ENCODE data around the gene XPA.
"Not testable (repeated sequence)": the region's sequence is repeated elsewhere in the genome, so short reads cannot be mapped to it uniquely, and the experiment has no call there.

XPA gene

DNA sequence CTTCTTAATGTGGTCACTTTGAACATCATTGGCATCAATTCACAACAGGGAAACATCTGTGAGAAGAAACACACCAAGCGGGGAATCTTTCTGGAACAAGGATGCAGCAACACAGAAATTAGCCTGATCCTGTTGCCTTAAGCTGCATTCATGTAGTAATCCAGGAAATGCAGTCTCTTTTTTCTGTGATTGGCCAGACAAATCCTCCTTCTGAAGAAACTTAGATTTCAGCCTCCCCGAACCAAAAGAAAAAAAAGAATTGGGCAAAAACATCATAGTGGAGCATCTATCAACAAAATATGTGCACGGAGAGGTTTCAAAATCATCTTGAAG lies 7.2 kb upstream of the XPA start:
- DNase-seq (ENCODE audit: insufficient read length, low spot score) (no peak), FAIRE-seq (no peak)

DNA sequence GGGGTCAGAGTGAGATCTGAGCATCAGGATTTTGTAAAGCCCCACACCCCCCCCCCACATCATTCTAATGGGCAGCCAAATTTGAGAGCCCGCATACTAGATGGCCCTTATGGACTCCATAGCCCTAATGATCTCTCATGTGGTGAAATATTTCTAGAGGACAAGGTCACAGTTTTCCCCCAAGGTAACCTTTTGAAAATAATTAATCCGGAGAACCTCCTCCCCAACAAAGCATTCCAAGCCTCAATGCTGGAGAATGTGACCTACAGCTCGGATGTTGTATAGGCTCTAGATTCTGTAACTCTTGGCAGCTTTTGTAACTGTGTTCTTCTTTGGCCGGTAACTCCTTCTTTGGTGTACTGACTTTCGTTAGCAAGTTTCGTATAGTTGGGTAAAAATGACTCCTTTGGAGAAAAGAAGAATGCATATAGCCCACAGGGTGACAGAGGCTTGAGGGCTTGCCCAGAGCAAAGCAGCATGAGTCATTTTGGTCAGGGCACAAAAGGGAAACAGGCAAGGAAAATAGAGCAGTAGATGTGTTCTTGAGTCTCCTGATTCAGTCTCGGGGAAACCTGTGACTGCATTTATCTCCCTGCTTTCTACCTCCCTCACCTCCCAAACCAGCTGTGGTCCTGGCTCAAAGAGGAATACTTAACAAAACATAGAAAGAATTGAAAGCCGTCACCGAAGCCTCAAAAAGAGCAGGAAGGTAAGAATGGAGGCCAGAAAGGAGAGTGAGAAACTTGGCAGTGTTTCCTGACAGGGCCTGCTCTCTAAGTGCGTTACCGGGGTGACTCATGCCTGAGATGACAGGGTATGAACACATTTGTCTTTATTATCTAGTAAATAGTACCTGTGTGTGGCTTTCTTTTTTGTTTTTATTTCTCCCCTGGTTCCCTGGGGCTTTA lies 6.6 kb upstream of the XPA start:
- peak; percentile 4 for FAIRE-seq
- no peak for DNase-seq (ENCODE audit: insufficient read length, low spot score)

DNA sequence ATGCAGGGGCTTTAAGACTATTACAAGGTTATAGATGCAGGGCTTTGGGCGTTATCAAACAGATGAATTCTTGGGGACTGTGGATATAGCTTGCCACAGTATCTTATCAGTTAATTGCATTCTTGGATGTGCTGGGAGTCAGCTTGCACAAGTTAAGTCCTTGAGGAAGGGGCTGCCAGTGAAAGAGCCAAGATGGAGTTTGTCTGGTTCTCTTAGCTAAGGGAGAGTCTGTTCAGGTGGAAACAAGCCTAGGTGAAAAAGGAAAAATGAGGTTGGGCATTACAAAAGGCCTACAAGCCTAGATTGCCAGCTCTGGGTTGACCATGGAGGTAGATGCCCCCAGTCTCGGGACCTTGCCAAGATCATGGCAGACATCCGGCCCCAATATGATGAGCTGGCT lies 2.7 kb upstream of the XPA start:
- not testable (repeated sequence) for DNase-seq (ENCODE audit: insufficient read length, low spot score); FAIRE-seq

DNA sequence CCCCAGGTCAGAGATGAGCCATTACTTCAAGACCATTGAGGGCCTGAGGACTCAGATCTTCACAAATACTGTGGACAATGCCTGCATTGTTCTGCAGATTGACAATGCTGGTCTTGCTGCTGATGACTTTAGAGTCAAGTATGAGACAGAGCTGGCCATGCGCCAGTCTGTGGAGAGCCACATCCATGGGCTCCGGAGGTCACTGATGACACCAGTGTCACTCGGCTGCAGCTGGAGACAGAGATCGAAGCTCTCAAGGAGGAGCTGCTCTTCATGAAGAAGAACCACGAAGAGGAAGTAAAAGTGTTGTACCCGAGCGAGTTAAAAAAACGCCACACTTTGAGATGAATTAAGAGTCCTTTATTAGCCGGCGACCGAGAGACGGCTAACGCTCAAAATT lies 2.1 kb upstream of the XPA start:
- DNase-seq (ENCODE audit: insufficient read length, low spot score); FAIRE-seq: not testable (repeated sequence)

DNA sequence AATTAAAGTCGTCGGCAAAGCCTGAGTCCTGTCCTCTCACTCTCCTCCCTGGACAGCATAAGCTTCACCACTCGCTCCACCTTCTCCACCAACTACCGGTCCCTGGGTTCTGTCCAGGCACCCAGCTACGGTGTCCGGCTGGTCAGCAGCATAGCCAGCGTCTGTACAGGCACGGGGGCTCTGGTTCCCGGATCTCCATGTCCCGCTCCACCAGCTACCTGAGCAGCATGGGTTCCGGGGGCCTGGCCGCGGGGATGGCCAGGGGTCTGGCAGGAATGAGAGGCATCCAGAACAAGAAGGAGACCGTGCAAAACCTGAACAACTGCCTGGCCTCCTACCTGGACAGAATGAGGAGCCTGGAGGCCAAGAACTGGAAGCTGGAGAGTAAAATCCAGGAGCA lies 1.7 kb upstream of the XPA start:
- DNase-seq (ENCODE audit: insufficient read length, low spot score) (no peak), FAIRE-seq (no peak)

DNA sequence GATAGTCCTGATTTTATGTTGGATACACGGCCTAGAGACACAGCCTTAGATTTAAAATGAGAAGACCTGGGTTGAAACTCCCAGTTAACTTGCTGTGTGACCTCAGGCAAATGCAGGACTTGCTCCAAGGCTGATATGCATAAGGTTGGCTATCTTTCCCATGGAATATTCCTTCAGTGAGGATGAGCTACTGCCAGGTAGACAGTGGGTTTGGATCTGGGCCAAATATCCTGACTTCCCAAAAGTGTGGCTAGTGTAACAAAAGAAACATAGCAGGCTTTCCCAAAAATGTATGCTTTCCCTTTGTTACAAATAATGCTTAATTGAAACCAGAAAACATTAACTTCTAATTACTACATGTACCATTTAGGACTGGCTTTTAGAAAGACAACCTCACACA lies 697 bp upstream of the XPA start:
- no peak for FAIRE-seq

DNA sequence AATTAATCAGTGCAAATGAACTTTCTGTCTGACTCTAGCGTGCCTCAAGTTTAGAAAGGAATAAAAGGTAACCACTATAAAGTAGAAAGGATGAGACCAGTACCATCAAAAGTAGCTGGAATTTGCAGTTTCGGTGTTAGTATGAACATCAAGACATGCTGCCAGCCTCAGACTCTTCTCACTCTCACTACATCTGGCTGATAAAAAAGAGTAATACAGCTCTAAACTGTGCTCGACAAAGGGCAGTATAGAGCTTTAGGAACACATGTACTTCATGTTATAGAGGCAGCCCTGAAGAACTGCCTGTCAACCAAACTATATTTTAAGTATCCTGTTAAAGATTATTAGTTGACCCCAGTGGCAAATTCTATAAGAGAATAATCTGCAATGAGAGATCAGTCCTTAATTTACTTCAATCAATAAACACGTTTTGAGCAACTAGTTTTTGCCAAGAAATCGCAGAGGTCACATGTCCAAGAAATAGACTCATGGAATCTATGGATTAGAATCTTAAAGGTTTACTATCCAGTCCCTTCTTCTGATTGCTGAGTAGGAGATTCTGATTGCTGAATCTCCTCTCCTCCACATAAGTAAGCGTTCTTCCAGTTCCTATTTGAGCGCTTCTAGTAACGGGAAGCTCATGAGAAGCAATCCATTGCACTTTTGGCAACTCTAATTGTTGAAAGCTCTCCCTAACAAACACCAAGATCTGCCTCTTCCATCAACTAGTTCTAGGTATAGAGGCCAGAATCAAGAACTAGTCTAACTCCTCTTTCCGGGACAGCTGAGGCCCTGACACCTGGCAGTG lies 941 bp downstream of the XPA start:
- FAIRE-seq (peak; percentile 66), DNase-seq (ENCODE audit: insufficient read length, low spot score) (no peak)

More for the DNA sequence above, 697 bp upstream of the XPA start:
- DNase-seq (ENCODE audit: insufficient read length, low spot score), result no peak

DNA sequence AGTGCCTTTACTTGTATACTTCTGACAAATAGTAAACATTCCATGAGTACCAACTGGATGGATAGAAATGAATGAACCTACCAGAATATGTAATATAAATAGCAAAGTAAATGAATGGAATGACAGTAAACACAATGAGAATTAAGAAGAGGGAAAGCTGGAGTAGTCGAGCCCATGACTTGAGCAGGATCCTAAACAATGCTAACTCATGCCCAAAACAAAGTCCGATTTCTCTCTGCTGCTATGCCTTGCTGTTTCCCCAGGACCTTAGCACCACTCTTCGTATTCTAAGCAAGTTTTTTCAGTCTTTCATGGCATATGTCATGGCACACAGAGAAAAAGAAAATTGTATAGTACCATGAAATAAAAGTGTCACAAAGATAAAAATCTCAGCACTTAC lies 1.8 kb downstream of the XPA start:
- FAIRE-seq (no peak), DNase-seq (ENCODE audit: insufficient read length, low spot score) (no peak)

DNA sequence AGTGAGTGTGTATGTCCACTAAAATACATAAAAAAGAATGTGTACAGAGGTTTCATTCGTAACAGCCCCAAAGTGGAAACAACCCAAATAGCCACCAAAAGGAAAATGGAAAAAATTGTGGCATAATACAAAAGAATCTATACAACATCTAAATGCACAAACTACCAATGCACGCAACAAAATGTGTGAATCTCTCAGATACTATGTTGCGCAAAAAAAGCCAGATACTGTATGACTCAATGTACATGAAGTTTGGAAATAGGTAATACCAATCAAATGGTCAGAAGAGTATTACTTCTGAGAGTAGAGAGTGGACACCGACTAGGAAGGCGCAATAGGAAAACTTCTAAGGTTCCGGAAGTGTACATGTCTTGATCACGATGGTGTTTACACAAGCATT lies 2.4 kb downstream of the XPA start:
- FAIRE-seq (no peak), DNase-seq (ENCODE audit: insufficient read length, low spot score) (no peak)

DNA sequence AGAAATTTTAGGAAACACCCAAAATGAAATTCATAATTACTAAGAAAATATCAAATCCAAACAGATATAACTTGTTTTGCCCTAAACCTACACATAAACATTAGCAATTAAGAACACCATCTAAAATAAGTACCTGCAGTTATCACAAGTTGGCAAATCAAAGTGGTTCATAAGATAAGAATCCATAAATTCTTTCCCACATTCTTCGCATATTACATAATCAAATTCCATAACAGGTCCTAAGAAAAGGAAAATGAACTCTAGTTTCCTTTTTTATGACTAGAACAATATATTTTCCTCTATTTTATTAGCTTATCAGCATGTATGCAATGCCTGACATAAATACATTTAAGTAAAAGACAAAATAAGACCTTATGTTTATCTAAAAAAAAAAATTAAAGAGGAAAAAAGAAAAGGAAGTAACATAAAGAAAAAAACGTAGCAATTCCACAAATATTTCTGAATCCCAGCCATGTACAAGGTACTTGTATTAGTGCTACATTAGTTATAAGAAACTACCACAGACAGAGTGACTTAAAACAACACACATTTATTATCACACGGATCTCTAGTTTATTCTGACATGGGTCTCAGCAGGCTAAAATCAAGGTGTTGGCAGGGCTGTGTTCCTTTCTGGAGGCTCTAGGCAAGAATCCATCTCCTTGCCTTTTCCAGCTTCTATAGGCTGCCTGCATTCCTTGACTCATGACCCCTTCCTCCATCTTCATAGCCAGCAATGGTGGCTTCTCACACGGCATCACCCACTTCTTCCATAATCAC lies 7.5 kb downstream of the XPA start:
- FAIRE-seq (no peak), DNase-seq (ENCODE audit: insufficient read length, low spot score) (no peak)

DNA sequence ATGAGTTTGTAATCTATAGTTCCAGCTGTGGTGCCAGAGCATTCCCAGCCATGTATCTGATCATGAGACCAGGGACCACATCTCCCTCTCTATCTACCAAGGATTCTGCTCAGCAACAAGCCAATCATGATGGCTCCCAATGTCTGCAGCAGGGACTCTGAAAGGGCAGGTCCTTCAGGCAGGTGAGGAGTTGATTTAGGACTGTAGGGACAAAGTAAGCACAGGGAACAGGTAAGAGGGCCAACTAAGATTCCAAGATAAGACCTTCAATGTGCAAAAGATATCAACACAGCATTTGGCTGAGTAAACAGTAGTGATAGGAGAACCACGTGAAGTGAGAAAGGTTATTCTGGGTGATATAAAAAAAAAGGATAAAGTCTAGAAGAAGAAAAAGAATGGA lies 8.5 kb downstream of the XPA start:
- DNase-seq (ENCODE audit: insufficient read length, low spot score), result no peak
- FAIRE-seq, result no peak

DNA sequence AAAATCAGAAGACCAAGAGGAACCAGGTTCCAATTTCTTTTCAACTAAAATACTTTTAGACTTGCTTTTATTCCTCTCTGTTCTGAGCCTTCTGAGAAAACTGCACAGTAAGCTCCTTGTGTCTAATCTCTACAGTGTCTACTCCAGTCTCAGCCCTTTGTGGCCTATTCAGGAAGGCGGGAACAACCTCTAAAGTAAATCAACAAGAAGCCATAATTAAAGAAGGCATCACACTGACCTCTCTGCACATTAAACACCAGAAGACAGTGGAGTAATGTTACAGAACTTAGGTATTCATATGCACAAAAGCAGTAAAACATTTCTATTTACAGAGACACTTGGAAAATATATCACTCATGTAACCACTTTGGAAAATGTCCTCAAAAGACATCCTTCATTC lies 14.9 kb downstream of the XPA start:
- DNase-seq (ENCODE audit: insufficient read length, low spot score) (no peak), FAIRE-seq (no peak)

DNA sequence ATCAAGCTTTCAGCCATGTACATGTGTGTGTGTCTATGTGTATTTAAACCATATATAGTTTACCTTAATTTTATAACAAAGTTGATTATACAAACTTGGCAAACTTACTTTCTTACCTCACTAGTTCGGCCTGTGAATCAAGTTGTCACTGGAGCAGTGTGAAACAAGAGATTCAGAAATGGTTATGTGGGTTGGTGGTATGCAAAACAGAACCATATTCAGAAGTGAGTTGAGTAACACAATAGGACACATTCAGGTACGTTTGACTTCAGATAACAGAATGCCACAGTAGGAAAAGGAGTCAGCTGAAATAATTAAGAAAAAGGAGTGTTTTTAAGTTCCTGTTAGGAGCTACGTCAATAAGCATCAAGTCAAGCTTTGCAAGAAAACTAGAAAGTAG lies 21.5 kb downstream of the XPA start:
- FAIRE-seq, result no peak
- DNase-seq (ENCODE audit: insufficient read length, low spot score), result no peak

DNA sequence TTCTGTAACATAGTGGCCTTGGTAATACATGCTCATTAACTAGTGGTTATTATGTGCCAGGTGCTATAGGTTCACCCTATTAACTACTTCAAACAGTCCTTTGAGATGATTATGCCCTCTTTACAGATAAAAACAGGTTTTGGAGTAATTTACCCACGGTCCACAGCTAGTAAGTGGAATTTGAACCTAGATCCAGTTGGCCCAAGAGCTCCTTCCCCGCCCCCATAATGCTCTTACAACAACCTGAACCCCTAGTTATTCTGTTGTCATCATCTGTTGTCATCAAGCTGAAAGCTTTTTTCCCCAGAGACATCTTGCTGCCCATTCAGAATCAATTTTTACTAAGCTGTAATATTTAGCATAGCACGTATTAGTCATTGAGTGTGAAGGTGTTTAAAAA lies 23.2 kb downstream of the XPA start:
- FAIRE-seq, result no peak
- no peak for DNase-seq (ENCODE audit: insufficient read length, low spot score)

DNA sequence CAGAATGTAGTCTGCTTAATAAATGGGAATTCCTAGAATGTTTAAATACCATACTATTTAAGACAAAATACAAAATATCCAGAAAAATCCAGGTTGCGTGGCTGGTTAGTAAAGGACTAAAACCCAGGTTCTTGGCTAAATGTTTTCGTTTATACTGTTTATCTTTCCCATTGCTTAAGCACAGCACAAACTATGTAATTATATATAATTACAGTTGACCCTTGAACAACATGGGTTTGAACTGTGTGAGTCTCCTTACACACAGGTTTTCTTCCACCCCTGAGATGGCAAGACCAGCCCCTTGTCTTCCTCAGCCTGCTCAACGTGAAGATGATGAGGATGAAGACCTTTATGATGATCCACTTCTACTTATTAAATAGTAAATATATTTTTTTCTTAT lies 24.7 kb downstream of the XPA start:
- DNase-seq (ENCODE audit: insufficient read length, low spot score), result no peak
- no peak for FAIRE-seq

DNA sequence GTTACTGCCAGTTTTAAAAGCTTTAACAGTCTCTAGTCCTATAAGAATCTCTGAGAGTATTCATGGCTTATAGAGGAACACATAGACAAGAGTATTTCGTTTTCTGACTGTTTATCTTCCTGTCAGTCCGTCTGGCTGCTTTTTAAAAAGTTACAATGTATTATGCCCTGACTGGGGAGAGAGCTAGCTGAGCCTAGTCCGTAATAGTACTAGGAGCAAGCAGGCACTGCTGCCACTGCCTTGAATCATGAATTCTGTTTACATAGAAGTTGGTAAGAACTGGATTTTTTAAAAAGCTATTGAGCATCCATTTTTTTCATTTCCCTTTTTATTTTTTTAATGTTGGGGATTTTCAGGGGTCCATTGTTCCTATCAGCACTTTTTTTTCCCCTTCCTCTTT lies 26.6 kb downstream of the XPA start:
- no peak for FAIRE-seq
- no peak for DNase-seq (ENCODE audit: insufficient read length, low spot score)

DNA sequence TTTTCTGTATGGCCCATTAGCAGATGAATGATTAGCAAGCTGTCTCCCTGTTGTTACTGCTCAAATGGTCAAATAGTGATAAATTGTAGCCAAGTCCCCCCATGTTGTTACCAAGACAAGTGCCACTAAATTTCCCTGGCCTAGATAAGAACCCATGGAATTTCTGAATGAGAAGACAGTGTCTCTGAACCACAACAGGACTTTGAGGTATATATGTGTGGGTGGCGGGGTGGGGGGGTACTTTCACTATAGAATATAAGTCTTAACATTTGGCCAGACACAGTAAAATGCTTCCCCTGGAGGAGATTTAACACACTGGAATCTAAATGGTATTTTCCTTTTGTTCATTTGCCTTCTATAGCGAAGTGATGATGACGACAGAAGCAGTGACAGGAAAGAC lies 28.7 kb downstream of the XPA start:
- DNase-seq (ENCODE audit: insufficient read length, low spot score) (no peak), FAIRE-seq (no peak)

DNA sequence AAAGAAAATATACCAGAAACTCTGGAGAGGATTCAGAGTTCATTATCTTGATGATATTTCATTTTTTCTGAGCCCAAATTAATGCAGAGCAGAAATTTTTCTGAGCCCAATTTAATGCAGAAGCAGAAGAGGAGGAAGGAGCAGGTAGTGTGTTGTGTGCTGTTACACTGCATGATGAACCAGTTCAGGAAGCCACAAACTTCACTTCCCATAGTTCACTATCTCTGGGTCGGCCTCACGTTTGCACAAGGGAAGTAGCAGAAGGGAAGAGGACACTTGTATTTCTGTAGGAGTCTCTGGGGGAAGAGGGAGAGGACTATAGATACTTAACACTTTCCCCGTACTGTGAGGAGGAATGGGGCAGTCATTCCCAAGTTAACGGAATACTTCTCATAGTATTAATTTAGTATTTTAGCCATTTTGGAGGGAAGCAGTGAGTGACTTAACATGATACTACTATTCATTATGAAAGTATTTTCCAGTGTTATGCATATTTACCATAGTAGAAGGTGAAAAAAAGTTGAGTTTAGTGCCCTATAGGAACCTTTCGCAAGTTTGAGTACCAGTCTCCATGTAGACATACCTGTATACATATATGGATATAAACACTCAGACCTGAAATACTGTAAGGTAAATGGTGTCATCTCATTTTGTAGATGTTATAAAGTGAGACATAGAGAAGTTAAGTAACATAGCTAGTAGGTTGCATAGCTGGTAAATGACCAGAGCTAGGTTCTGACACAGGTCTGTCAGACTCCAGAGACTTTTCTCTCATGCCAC lies 30.0 kb downstream of the XPA start:
- FAIRE-seq, result peak; percentile 21
- DNase-seq (ENCODE audit: insufficient read length, low spot score), result no peak

DNA sequence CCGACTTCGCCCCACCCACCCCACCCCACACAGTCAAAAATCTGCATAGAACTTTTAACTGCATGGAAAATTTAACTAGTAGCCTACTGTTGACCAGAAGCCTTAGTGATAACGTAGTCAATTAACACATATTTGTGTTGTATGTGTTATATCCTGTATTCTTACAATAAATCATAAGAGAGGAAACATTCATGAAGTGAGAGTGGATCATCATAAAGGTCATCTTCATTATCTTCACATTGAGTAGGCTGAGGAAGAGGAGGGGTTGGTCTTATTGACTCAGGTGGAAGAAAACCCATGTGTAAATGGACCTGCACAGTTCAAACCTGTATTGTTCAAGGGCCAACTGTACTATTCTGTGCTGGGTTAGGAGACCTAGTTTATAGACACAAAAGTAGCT lies 31.4 kb downstream of the XPA start:
- no peak for DNase-seq (ENCODE audit: insufficient read length, low spot score)
- no peak for FAIRE-seq

DNA sequence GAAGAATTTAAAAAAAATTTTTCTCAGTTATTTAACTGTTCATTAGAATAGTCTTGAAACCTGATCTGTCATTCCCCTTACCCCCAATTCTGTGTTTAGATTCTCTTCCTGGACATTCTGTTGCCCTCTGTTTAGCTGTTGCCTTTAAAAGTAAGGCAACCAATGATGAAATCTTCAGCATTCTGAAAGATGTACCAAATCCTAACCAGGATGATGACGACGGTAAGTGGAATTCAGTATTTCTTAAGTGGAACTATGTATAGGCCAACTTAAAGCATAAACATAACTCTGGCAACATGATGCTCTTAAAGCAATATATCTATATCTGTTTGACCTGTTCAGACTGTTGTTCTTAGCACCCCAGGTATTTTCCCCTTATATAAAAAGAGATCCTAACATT lies 36.3 kb downstream of the XPA start:
- FAIRE-seq (no peak), DNase-seq (ENCODE audit: insufficient read length, low spot score) (no peak)

DNA sequence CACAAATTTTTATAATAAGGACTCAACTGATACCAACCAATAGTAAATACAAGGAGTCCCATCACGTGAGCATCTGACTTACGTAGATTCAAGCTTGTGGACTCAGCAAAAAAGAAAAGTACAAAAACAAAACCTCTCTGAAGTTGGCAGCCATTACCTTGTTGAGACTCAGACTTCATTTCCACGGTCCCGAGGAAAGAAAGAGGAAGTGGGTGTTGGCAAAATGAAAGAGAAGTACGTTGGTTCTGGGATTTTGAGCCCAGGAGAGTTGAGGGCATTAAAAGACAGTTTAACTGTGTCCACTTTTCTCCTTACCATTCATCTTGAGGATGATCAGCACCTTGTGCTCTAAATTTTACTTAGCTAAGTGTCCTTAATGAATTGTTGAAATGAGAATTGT lies 36.8 kb downstream of the XPA start:
- FAIRE-seq, result no peak

More for the DNA sequence above, 36.8 kb downstream of the XPA start:
- no peak for DNase-seq (ENCODE audit: insufficient read length, low spot score)
